HG03457 (cell line): ENCODE measurements around the gene RPL6.
A peak's percentile ranks its signal among the peaks of the same experiment; 100 is the strongest.
"Not testable (repeated sequence)": the region's sequence is repeated elsewhere in the genome, so short reads cannot be mapped to it uniquely, and the experiment has no call there.

Experiments
- ATAC-seq: cut with Tn5 transposase; IDR thresholded peaks from one replicate; pipeline ENCODE4 v1.9.1; 2021; ENCODE audit warnings: moderate number of reproducible peaks; ENCODE audit not compliant: unreplicated experiment

The RPL6 gene

DNA sequence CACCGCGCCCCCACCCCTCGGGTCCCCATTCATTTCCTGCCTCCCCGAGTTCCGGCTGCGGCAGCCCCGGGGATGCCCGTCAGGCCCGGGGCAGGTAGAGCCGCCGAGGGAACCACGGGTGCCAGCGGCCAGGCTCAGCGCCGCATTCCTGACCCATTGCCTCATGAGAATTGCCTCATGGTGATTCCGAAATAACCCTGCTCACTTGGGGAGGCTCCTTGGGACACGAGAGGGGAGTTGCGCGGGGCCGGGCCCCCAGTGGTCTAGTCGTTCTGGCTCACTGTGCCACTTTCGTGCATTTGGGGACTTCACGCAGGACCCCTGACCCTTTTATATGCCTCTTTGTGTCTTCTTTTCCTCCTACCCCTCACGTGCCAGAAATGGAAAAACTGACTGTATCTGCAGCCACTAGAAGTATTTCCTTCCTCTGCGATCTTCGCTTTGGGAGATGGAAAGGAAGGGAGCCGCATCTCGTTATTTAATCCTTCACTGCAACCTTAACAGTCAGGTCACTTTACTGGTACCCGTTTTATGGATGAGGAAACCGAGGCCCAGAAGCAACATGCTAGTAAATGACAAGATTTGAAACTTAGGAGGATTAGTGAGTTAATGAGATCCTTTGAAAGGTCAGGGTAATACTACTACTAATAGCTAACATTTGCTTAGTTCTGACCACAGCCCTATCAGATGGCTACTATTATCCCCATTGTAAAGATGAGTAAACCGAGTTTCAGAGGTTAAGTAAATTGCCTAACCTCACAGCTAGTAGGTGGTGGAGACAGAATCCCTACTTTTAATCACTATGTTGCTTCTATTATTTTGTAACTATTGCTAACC is 10.1 kb upstream of the RPL6 start:
- peak; percentile 29 for ATAC-seq

DNA sequence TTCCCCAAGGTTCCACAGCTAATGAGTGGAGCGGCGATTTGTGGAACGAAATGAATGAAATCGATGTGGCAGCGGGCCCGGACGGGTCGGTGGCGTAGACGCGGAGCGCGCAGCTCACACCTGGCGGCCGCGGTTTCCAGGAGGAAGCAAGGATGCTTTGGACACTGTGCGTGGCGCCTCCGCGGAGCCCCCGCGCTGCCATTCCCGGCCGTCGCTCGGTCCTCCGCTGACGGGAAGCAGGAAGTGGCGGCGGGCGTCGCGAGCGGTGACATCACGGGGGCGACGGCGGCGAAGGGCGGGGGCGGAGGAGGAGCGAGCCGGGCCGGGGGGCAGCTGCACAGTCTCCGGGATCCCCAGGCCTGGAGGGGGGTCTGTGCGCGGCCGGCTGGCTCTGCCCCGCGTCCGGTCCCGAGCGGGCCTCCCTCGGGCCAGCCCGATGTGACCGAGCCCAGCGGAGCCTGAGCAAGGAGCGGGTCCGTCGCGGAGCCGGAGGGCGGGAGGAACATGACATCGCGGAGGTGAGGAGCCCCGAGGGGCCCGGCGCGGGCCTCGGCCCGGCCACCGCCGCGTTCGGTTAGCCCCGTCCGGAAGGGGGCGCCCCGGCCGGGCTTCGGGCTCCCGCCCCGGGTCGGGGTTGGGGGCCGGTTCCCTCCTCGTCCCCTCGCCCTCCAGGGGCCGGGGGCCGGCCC is 9.3 kb upstream of the RPL6 start, which contains the start of gene PTPN11:
Gene PTPN11, plus strand, starts transcription at position 340 of the 689 bp plus-strand sequence. Its CDS starts 165 bp downstream, at position 505.
- ATAC-seq, result peak; percentile 53

DNA sequence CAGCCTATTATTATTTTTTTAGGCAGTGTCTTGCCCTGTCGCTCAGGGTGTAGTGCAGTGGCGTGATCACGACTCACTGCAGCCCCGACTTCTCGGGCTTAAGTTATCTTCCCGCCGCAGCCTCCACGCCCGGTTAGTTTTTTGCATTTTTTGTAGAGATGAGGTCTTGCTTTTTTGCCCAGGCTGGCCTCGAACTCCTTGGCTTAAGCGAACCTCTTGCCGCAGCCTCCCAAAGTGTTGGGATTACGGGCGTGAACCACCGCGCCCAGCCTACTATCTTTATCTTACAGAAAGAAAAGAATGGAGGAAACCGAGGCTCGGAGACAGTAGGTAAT is 8.8 kb upstream of the RPL6 start:
- ATAC-seq, result no peak

DNA sequence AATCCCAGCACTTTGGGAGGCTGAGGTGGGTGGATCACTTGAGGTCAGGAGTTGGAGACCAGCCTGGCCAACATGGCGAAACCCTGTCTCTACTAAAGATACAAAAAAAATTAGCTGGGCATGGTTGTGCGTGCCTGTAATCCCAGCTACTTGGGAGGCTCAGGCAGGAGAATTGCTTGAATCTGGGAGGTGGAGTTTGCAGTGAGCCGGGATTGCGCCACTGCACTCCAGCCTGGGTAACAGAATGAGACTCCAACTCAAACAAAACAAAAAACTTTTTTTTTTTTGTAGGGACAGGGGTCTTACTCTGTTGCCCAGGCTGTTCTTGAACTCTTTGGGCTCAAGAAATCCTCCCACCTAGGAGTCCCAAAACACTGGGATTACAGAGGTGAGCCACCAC is 6.1 kb upstream of the RPL6 start:
- ATAC-seq, result not testable (repeated sequence)

DNA sequence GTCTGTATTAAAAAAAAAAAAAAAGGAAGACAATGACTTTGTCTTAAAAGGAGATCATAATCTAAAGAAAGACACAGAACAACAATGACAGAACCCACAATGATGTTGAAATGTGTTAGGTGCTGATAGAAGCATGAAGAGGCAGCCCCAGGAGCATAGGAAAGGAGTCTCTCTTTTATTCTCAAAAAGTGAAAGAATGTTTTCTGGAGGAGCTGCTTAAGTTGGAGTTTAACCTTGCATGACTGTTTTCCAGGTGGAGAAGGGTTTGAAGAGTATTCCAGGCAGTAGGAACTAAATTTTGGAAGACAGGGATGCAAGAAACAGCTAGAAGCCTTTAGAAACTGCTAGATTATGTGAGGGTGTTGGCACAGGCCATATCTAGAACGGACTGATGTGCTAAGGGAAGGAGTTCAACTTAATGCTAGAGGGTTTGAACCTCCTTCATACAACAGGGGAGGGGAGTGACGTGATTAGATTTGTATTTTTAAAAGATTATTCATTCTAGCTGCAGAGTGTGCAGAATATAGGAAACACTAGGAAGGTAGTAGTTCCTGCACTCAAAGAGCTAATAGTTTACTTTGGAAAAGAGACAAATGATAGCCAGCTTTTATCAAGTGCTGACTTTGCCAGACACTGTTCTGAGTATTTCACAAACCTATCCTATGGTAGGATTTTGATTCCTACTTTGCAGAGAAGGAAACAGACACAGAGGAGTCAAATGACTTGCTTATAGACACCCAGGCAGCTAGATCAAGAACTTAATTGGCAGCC is 4.6 kb upstream of the RPL6 start:
- ATAC-seq, result no peak

DNA sequence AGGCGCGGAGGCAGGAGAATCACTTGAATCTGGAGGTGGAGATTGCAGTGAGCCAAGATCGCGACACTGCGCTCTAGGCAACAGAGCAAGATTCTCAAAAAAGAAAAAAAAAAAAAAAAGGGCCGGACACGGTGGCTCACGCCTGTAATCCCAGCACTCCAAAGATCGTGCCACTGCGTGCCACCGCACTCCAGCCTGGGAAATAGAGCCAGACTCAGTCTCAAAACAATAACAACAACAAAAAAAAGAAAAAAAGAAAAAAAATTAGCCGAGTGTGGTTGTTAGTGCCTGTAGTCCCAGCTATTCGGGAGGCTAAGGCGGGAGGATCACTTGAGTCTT is 470 bp upstream of the RPL6 start:
- ATAC-seq, result no peak

DNA sequence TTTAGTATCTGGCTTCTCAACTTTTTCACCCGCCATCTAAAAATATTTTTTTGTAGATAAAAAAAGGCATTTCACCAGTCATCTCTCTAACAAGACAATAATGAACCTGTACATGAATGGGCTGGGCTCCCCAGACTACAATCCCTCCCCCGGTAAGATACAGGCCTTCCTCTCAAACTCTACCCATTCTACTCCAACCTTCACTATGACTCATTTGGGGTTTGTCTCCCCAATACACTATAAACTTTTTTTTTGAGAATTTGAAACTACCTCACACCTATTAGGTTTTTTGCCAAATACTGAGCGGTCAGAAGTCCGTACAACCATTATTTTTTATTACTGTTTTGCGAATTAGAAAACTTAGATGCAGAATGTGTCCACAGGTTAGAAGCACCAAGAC is 784 bp downstream of the RPL6 start:
- ATAC-seq, result no peak

DNA sequence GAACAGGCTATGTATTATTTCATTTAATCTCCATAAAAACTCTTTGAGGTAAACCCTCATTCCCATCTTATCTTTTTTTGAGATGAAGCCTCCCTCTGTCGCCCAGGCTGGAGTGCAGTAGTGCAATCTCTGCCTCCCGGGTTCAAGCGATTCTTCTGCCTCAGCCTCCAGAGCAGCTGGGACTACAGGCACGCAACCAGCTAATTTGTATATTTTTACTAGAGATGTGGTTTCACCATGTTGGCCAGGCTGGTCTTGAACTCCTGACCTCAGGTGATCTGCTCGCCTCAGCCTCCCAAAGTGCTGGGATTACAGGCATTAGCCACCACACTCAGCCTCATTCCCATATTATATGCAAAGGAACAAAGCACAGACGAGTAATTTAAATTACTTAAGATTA is 1.7 kb downstream of the RPL6 start:
- ATAC-seq, result not testable (repeated sequence)

DNA sequence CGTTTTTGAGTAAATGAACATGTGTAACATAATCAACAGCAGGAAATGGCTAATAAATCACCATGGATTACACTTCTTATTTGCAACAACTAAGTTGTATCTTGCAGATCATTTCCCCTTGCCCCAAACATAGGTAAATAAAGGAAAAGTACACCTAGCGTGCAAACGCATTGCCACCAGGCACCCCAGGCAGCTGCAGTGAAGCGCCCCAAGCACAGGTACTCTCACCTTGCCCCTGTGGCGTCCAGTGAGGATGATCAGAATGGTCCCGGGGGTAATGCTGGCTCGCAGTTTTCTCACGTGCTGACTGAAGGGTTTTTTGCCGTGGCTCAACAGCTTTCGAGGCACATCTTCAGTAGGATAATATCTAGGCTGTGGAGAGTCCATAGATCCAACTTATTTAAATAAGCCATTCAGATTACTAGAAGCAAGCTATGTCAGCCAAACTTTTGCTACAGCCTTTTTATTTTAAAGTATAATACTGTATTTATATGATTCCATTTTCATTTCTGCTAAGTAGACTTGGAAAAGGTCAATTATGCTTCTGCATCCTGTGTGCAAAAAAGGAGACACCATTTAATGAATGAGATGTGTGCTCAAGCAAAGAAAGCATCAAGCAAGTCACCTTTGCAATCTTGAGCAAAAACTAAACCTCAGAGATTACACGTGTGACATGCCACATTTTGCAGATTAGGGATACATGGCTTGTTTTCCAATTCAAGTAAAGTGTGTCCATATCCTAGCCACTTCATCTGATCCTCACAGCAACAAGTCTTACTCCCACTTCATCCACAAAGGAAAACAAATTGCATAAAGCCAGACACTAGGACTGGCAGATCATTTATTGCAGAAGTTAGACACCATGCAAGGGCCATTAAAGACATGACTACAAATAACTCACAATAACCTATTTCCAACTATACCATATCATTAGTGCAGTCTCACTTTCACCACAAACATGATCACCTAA is 2.6 kb downstream of the RPL6 start:
- no peak for ATAC-seq

DNA sequence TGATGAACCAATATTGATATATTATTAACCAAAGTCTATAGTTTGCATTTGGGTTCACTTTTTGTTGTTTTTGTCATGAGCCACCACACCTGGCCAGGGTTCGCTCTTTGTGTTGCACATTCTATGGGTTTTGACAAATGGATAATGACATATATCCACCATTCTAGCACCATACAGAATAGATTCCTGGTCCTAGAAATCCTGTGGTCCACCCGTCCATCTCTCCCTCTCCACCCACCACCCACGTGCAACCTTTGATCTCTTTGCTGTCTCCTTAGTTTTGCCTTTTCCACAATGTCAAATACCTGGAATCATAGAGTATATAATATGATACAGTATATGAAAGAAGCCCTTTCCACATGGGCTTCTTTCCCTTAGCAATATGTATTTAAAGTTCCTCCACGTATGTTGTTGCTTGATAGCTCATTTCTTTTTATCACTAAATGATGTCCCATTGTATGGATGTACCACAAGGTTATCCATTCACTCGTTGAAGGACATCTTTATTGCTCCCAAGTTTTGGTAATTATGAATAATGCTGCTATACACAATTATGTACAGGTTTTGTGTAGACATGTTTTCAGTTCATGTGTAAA is 7.4 kb downstream of the RPL6 start:
- ATAC-seq, result no peak

DNA sequence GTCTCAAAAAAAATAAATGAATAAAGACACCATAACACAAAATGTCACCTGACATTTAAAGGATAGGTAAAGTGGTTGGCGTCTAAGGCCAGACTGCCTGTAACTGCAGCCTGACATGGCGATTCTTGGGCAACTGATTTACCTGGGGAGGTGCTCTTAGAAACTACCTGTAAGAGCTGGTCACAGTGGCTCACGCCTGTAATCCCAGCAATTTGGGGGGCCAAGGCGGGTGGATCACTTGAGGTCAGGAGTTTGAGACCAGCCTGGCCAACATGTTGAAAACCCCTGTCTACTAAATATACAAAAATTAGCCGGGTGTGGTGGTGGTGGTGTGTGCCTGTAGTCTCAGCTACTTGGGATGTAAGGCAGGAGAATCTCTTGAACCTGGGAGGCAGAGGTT is 8.4 kb downstream of the RPL6 start:
- no peak for ATAC-seq

DNA sequence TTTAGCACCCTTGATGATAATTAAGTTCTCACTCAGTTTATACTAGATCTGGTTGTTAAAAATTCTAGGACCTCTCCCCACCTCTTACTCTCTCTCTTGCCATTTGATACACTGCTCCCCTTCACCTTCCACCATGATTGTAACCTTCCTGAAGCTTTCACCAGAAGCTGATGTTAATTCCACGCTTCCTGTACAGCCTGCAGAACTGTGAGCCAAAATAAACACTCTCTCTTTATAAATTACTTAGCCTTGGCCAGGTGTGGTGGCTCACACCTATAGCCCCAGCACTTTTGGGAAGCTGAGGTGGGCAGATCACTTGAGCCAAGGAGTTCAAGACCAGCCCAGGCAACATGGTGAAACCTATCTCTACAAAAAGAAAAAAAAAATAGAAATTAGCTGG is 16.1 kb downstream of the RPL6 start:
- no peak for ATAC-seq

DNA sequence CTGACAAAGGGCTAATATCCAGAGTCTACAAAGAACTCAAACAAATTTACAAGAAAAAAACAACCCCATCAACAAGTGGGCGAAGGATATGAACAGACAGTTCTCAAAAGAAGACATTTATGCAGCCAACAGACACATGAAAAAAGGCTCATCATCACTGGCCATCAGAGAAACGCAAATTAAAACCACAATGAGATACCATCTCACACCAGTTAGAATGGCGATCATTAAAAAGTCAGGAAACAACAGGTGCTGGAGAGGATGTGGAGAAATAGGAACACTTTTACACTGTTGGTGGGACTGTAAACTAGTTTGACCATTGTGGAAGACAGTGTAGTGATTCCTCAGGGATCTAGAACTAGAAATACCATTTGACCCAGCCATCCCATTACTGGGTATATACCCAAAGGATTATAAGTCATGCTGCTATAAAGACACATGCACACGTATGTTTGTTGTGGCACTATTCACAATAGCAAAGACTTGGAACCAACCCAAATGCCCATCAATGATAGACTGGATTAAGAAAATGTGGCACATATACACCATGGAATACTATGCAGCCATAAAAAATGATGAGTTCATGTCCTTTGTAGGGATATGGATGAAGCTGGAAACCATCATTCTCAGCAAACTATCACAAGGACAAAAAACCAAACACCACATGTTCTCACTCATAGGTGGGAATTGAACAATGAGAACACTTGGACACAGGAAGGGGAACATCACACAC is 19.3 kb downstream of the RPL6 start:
- ATAC-seq, result not testable (repeated sequence)

DNA sequence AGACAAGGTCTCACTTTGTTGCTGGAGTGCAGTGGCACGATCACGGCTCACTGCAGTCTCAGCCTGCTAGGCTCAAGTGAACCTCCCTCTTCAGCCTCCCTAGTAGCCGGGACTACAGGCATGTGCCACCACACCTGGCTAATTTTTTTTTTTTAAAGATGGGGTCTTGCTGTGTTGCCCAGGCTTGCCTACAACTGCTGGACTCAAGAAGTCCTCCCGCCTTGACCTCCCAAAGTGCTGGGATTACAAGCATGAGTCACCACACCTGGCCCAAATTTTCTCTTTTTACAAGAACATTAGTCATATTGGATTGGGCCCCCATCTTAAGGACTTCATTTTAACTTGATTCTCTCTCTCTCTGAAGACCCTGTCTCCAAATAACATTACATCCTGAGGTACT is 20.2 kb downstream of the RPL6 start:
- ATAC-seq, result no peak

DNA sequence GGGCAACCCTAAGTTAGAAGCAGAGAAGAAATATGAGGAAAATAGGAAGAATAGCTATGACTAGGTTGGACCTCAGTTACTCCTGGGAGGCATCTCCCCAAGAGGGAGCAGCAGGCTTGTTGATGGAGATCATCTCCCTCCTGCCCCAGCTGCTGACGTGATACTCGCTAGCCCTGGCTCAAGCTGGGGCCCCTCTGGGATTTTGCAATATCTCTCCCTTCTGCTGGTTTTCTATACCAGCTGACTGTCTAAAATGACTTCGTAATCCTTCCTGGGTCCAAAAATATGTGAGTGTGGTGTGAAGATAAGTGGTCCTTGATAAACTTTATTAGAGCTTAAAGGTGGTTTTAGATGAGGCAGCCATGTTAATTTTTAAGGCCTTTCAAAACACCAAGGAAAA is 22.7 kb downstream of the RPL6 start:
- no peak for ATAC-seq

DNA sequence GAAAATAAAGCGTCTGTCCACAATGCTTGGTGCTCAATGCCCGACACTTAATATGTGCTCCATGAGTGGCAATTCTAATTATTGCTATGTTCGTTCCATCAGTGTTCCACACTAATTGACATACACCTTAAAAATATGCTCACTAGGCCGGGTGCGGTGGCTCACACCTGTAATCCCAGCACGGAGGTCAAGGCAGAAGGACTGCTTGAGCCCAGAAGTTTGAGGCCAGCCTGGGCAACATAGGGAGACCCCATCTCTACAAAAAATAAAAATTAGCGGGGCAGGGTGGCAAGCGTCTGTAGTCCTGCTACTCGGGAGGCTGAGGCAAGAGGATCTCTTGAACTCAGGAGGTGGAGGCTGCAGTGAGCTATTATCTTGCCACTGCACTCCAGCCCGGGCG is 26.5 kb downstream of the RPL6 start:
- no peak for ATAC-seq

DNA sequence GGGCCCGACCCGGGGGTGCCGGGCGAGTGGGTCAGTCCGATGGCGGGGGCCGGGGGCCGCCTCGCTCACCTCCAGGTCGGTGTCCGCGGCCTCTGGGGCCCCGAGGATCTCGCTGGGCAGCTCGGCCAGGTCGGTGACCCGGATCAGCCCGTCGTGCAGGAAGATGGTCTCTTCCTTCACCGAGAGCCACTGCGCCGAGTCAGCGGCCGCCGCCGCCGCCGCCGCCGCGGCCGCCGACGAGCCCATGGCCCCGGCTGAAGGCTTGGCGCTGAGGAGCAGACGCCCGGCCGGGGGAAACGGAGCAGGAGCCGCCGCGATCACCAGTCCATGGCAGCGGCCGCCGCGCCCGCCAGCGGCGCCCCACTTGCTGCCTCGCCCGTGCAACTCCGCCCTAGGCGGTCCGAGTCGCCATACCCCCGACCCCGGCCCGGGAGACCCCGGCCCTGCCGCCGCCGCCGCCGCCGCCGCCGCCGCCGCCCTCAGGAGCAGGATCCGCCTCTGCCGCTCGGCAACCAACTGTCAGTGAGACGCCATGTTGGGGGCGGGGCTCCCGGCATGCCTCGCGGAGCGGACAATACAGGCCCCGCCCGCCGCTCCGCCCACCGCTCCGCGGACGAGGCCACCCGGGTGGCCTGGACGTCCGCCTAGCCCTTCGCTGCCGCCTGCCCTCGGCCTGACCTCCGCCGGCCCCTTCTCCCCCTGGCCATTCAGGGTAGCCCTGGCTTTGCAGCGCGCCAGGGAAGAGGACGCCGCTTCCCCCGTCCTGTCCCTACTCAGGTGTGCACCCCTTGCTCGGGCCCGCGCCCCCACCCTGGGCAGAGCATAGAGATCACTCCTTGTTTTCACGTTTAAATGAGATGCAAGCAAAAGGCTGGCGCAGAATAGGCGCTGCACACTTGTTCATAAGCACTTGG is 27.3 kb downstream of the RPL6 start, which contains the start of gene HECTD4:
Gene HECTD4, minus strand, starts transcription at position 549 of the 914 bp plus-strand sequence. Its CDS starts 303 bp downstream, at position 246.
- peak; percentile 76 for ATAC-seq

DNA sequence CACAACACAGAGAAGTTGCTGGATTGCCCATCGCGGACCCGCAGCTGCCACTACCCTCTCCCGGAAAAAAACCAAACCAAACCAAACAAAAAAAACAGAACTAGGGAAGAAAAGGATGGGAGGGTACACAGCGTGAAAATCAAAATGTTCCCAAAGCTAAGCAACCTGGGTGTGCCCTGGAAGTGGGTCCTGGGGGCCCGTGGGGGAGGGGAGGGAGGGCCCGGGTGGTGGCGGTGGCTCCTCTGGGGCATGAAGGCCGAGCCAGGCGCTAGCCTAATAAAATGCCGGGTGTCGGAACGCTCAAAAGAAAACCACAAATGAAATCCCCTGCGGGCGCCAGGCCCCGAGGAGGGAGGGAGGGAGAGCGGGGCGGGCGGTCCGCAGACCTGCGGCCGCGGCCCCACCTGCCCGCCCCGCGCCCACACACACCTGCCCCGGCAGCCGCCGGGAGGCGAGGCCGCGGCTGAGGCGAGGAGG is 28.0 kb downstream of the RPL6 start:
- peak; percentile 33 for ATAC-seq
